HG03064 (cell line): ENCODE measurements around the gene PPM1M.
A peak's percentile ranks its signal among the peaks of the same experiment; 100 is the strongest.
"Not testable (repeated sequence)": the region's sequence is repeated elsewhere in the genome, so short reads cannot be mapped to it uniquely, and the experiment has no call there.

Experiments used
- ATAC-seq: cut with Tn5 transposase; IDR thresholded peaks from one replicate; pipeline ENCODE4 v1.9.1; 2021; ENCODE audit warnings: low read depth; ENCODE audit not compliant: unreplicated experiment

PPM1M gene

GRCh38 chr3:52272172-52272571 lies 26.6 kb downstream of the PPM1M start:
- ATAC-seq, result not testable (repeated sequence)

- no peak for ATAC-seq
Measured at GRCh38 chr3:52272831-52273230, 27.3 kb downstream of the PPM1M start.

- not testable (repeated sequence) for ATAC-seq
Measured at GRCh38 chr3:52274781-52275180, 29.2 kb downstream of the PPM1M start.

- ATAC-seq, result no peak
Measured at GRCh38 chr3:52277071-52277964, 31.8 kb downstream of the PPM1M start.

- peak; percentile 47 for ATAC-seq
Measured at GRCh38 chr3:52277972-52278509, 32.5 kb downstream of the PPM1M start.

- ATAC-seq, result peak; percentile 77
Measured at GRCh38 chr3:52278510-52279069, 33.0 kb downstream of the PPM1M start, which contains the start of gene WDR82. WDR82 (minus strand) TSS chr3:52278649; CDS start chr3:52278361, 288 bp downstream.

GRCh38 chr3:52279596-52279995 lies 34.0 kb downstream of the PPM1M start:
- no peak for ATAC-seq

GRCh38 chr3:52280050-52280461 lies 34.5 kb downstream of the PPM1M start:
- ATAC-seq, result no peak

GRCh38 chr3:52281981-52282801 lies 36.6 kb downstream of the PPM1M start:
- no peak for ATAC-seq

GRCh38 chr3:52283306-52283705 lies 37.7 kb downstream of the PPM1M start:
- no peak for ATAC-seq

- not testable (repeated sequence) for ATAC-seq
Measured at GRCh38 chr3:52284051-52284450, 38.5 kb downstream of the PPM1M start.

GRCh38 chr3:52286777-52287110 lies 41.2 kb downstream of the PPM1M start:
- ATAC-seq, result no peak

- ATAC-seq, result no peak
Measured at GRCh38 chr3:52288674-52289073, 43.1 kb downstream of the PPM1M start.

GRCh38 chr3:52289338-52289746 lies 43.8 kb downstream of the PPM1M start:
- ATAC-seq, result no peak

- ATAC-seq, result no peak
Measured at GRCh38 chr3:52289747-52290595, 44.4 kb downstream of the PPM1M start.

GRCh38 chr3:52290596-52291507 lies 45.3 kb downstream of the PPM1M start:
- no peak for ATAC-seq

- no peak for ATAC-seq
Measured at GRCh38 chr3:52291508-52292181, 46.1 kb downstream of the PPM1M start.
